K562 (cell line): ENCODE results near the gene NAGS. TPM values are rescaled to one million over a fixed set of nuclear protein-coding genes. Genes with fewer than 3 reads are reported as not detected.

Experiments used
- CGGBP1 ChIP-seq: fragments of 250-450 bp; sonication (Bioruptor Pico); IDR thresholded peaks from 2 replicates; pipeline ENCODE4 v1.9.0; 2021; ENCODE audit warnings: mild to moderate bottlenecking
- CSDE1 ChIP-seq, 2 experiments: fragments of 450-650 bp; IDR thresholded peaks; 2 replicates each; pipeline ENCODE4 v1.6.1; 2016; ENCODE audit warnings: mild to moderate bottlenecking in 1 of 2
- CTCFL ChIP-seq: IDR thresholded peaks from 2 replicates; pipeline ENCODE4 v1.6.1; 2011; ENCODE audit warnings: borderline replicate concordance, low read depth, mild to moderate bottlenecking, moderate library complexity, low read length; ENCODE audit not compliant: insufficient read depth, poor library complexity, severe bottlenecking
- ELK3 ChIP-seq: fragments of 450-650 bp; formaldehyde crosslinking; IDR thresholded peaks from 2 replicates; pipeline ENCODE4 v1.4.0; 2020; ENCODE audit warnings: mild to moderate bottlenecking
- FIP1L1 ChIP-seq: fragments of 200-400 bp; formaldehyde crosslinking; IDR thresholded peaks from 2 replicates; pipeline ENCODE4 v1.6.1; 2018; ENCODE audit warnings: mild to moderate bottlenecking, low read depth, low read length; ENCODE audit not compliant: poor library complexity, severe bottlenecking
- IFI16 ChIP-seq: fragments of 250-450 bp; sonication (Bioruptor Pico); IDR thresholded peaks from 2 replicates; pipeline ENCODE4 v2.1.2; 2022; ENCODE audit warnings: mild to moderate bottlenecking, inconsistent platforms
- MNT ChIP-seq, 2 experiments: fragments of 450-650 bp; conservative IDR thresholded peaks; 2 replicates each; pipeline ENCODE4 v1.6.1; 2017; ENCODE audit warnings: mild to moderate bottlenecking in 2 of 2, moderate library complexity in 2 of 2
- MTF1 ChIP-seq: fragments of 250-450 bp; sonication (Bioruptor Pico); IDR thresholded peaks from 2 replicates; pipeline ENCODE4 v1.9.0; 2021; ENCODE audit warnings: moderate library complexity, mild to moderate bottlenecking, inconsistent platforms, borderline replicate concordance
- NFIC ChIP-seq: fragments of 450-650 bp; IDR thresholded peaks from 2 replicates; pipeline ENCODE4 v1.6.1; 2017; ENCODE audit warnings: mild to moderate bottlenecking, inconsistent platforms
- NFRKB ChIP-seq: fragments of 450-650 bp; IDR thresholded peaks from 2 replicates; pipeline ENCODE4 v1.6.1; 2016; ENCODE audit warnings: low read depth
- POLR2H ChIP-seq: IDR thresholded peaks from 2 replicates; pipeline ENCODE4 v1.6.1; 2016; ENCODE audit warnings: missing genetic modification characterization, low read depth, mild to moderate bottlenecking, control low read depth, missing compliant biosample characterization, moderate library complexity
- RUNX1 ChIP-seq: sonication (generic); IDR thresholded peaks from 2 replicates; pipeline ENCODE4 v1.6.1; 2016; ENCODE audit warnings: antibody characterized with exemption, low read depth
- SRSF3 ChIP-seq: fragments of 200-400 bp; formaldehyde crosslinking; IDR thresholded peaks from 2 replicates; pipeline ENCODE4 v1.6.1; 2016; ENCODE audit warnings: mild to moderate bottlenecking, low read length, moderate library complexity; ENCODE audit not compliant: insufficient read depth
- TCF3 ChIP-seq: sonication (generic); formaldehyde crosslinking; IDR thresholded peaks from 2 replicates; pipeline ENCODE4 v1.4.0; 2020; ENCODE audit warnings: mild to moderate bottlenecking, missing genetic modification reagents
- TRIM28 ChIP-seq: fragments of 450-650 bp; IDR thresholded peaks from 2 replicates; pipeline ENCODE4 v1.6.1; 2017
- USF2 ChIP-seq: sonication (generic); formaldehyde crosslinking; IDR thresholded peaks from 2 replicates; pipeline ENCODE4 v1.5.0; 2020; ENCODE audit warnings: missing genetic modification reagents
- ZBTB1 ChIP-seq: sonication (generic); formaldehyde crosslinking; IDR thresholded peaks from 2 replicates; pipeline ENCODE4 v1.8.1; 2023; ENCODE audit warnings: missing genetic modification reagents, low read depth, mild to moderate bottlenecking, borderline replicate concordance
- ZEB2 ChIP-seq: fragments of 450-650 bp; IDR thresholded peaks from 2 replicates; pipeline ENCODE4 v1.6.1; 2016
- ZNF174 ChIP-seq: fragments of 250-450 bp; sonication (Bioruptor Pico); IDR thresholded peaks from 2 replicates; pipeline ENCODE4 v1.4.0; 2020; ENCODE audit warnings: mild to moderate bottlenecking
- ZNF274 ChIP-seq: IDR thresholded peaks from 2 replicates; pipeline ENCODE4 v1.6.1; 2011; ENCODE audit warnings: low read depth, mild to moderate bottlenecking, low read length, moderate library complexity, borderline replicate concordance
- ZNF3 ChIP-seq: fragments of 250-450 bp; sonication (Bioruptor Pico); IDR thresholded peaks from 2 replicates; pipeline ENCODE4 v1.5.0; 2021; ENCODE audit warnings: mild to moderate bottlenecking, moderate library complexity
- ZNF584 ChIP-seq: fragments of 200-800 bp; sonication (Bioruptor generic); IDR thresholded peaks from 2 replicates; pipeline ENCODE4 v1.6.1; 2016; ENCODE audit warnings: low read depth, mild to moderate bottlenecking, missing genetic modification characterization, missing compliant biosample characterization
- ZNF696 ChIP-seq: fragments of 250-450 bp; sonication (Bioruptor Pico); conservative IDR thresholded peaks from 2 replicates; pipeline ENCODE4 v1.4.0; 2020; ENCODE audit warnings: mild to moderate bottlenecking, moderate library complexity
- polyA plus RNA-seq, 8 experiments: library from polyadenylated mRNA; depleted of rRNA in 4 of 8; stranded (reverse) in 5 of 8; unstranded in 3 of 8; fragments of >200 nt; fragmentation: Nextera tagmentation in 2 of 8; fragmentation: Illumina TruSeq in 1 of 8; extraction: Ambion mirVana in 2 of 8; extraction: Trizol in 1 of 8; gene quantifications; 2 replicates each; pipeline versions ENCODE4 v1.2.1 to v1.2.3, GENCODE V29; 2011 to 2014; ENCODE audit warnings: inconsistent platforms in 1 of 8, missing spikeins in 1 of 8
- total RNA-seq, 7 experiments: library from RNA; depleted of rRNA in 6 of 7; stranded (reverse); fragments of >200 nt in 6 of 7; fragmentation: Illumina TruSeq in 2 of 7; extraction: Trizol in 2 of 7; gene quantifications; 2 replicates each; pipeline versions ENCODE4 v1.2.1 to v1.2.3, GENCODE V29; 2011 to 2021; ENCODE audit warnings: low replicate concordance in 1 of 7

The NAGS gene
- total and polyA plus RNA-seq, 9 of the 15 experiments (the other 6 are each of a cell fraction or from before 2014, with no cell fraction given) = not detected

- TF ChIP-seq ZBTB1 (CRISPR knock-in tag) = peak; percentile 96
- TF ChIP-seq FIP1L1 = peak; percentile 64
- TF ChIP-seq IFI16 = no peak
- no peak for TF ChIP-seq ZNF274
- TF ChIP-seq CTCFL = no peak
- no peak for TF ChIP-seq ZNF584
- no peak for TF ChIP-seq ZNF3 (CRISPR knock-in tag)
- no peak for TF ChIP-seq CGGBP1 (CRISPR knock-in tag)
- TF ChIP-seq ZEB2 = no peak
- no peak for TF ChIP-seq RUNX1
- TF ChIP-seq CSDE1 (IDR thresholded peaks at IDR 0.05) = no peak
- no peak for TF ChIP-seq MTF1 (CRISPR knock-in tag)
- TF ChIP-seq USF2 (CRISPR knock-in tag) = no peak
- no peak for TF ChIP-seq ELK3 (CRISPR knock-in tag)
- no peak for TF ChIP-seq SRSF3
- no peak for TF ChIP-seq ZNF174
- no peak for TF ChIP-seq TRIM28
- TF ChIP-seq NFIC = peak; percentile 50; the same call in 1 of the 2 replicates
- TF ChIP-seq MNT (conservative IDR thresholded peaks at IDR 0.05) = peak; percentile 65 to 75; a peak in 3 of 4 replicates
- TF ChIP-seq POLR2H = no peak
- TF ChIP-seq TCF3 (CRISPR knock-in tag) = peak; percentile 77
- no peak for TF ChIP-seq NFRKB
- no peak for TF ChIP-seq ZNF696 (CRISPR knock-in tag)
Observed at GRCh38 chr17:43983515-43984411, 20.7 kb upstream of the NAGS start (continued).
